Breast epithelium (tissue), 4 donors: ENCODE results near the gene ROBO3. TPM values are rescaled to one million over a fixed set of nuclear protein-coding genes. Genes with fewer than 3 reads are reported as not detected.

Experiments used
- DNase-seq, 2 donors: peaks; one replicate each; pipeline ENCODE4 v3.0.0-alpha.2; 2019; ENCODE audit warnings: low spot score in 2 of 2
- H3K27ac ChIP-seq, 2 donors: fragments of 200-600 bp; sonication (generic) in 1 of 2; one replicate each; pipeline ENCODE4 v1.5.1; 2016 to 2019; ENCODE audit warnings: mild to moderate bottlenecking in 1 of 2
- H3K27me3 ChIP-seq, 2 donors: fragments of 200-600 bp; sonication (generic) in 1 of 2; one replicate each; pipeline versions ENCODE4 v1.5.1 to v1.6.0; 2017 to 2019; ENCODE audit warnings: control low read depth in 1 of 2, mild to moderate bottlenecking in 1 of 2
- H3K36me3 ChIP-seq: fragments of 200-600 bp; one replicate; pipeline ENCODE4 v1.5.1; 2019
- H3K4me1 ChIP-seq, 2 donors: fragments of 200-600 bp; sonication (generic); one replicate each; pipeline ENCODE4 v1.5.1; 2016 to 2019; ENCODE audit warnings: control low read depth in 1 of 2
- H3K4me3 ChIP-seq, 3 donors: fragments of 200-600 bp; sonication (generic); 1 replicate in 2 of 3; 2 replicates in 1 of 3; pipeline ENCODE4 v1.5.1; 2016 to 2019; ENCODE audit warnings: mild to moderate bottlenecking in 3 of 3, moderate library complexity in 2 of 3
- H3K9me3 ChIP-seq, 2 donors: fragments of 200-600 bp; sonication (generic) in 1 of 2; one replicate each; pipeline ENCODE4 v1.5.1; 2016 to 2019; ENCODE audit warnings: control low read depth in 1 of 2
- POLR2A ChIP-seq: fragments of 450-650 bp; IDR thresholded peaks from one replicate; pipeline ENCODE4 v1.6.1; 2016; ENCODE audit warnings: antibody characterized with exemption, mild to moderate bottlenecking, moderate library complexity
- POLR2AphosphoS5 ChIP-seq, 3 donors: sonication (generic); formaldehyde crosslinking; IDR thresholded peaks; one replicate each; pipeline ENCODE4 v1.6.1; 2017; ENCODE audit warnings: antibody characterized with exemption in 3 of 3
- intact Hi-C: fragments of 100-400 bp; cut with DNase I; formaldehyde crosslinking; loops from one replicate; pipeline ENCODE4 v1.15.1; 2023; ENCODE audit warnings: low total_unique reads
- total RNA-seq, 3 donors: library from RNA; depleted of rRNA; stranded (reverse); fragments of >200 nt; gene quantifications; one replicate each; pipeline ENCODE4 v1.1.0, GENCODE V29; 2016
- TF ChIP-seq, protein P1 (sequence below), 3 donors: fragments of 450-650 bp; IDR thresholded peaks; one replicate each; pipeline ENCODE4 v1.5.1; 2016 to 2017; ENCODE audit warnings: antibody characterized with exemption in 3 of 3, mild to moderate bottlenecking in 3 of 3, moderate library complexity in 3 of 3

Gene ROBO3
- total RNA-seq, 3 donors from 2014 or later: 9.1 to 30.9 (median 15.4) TPM

DNA sequence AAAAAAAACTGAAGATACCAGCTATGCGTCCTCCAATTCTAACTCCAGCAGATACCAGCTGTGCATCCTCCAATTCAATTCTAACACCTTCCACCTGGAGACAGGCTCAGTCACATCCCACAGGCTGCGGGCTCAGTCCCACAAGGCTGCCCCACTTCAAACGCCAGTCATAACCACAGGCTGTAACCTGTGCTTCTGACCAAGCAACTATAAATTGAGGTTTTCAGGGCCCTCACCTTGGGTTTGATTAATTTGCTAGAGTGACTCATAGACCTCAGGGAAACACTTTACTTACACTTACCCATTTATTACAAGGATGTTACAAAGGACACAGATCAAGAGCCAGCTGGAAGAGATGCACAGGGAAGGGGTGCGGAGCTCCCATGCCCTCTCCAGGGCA lies 32.7 kb upstream of the ROBO3 start:
- Histone ChIP-seq H3K4me1 (no peaks in the 10 kb centered on the region), H3K27ac (no peak overlapping the region)

DNA sequence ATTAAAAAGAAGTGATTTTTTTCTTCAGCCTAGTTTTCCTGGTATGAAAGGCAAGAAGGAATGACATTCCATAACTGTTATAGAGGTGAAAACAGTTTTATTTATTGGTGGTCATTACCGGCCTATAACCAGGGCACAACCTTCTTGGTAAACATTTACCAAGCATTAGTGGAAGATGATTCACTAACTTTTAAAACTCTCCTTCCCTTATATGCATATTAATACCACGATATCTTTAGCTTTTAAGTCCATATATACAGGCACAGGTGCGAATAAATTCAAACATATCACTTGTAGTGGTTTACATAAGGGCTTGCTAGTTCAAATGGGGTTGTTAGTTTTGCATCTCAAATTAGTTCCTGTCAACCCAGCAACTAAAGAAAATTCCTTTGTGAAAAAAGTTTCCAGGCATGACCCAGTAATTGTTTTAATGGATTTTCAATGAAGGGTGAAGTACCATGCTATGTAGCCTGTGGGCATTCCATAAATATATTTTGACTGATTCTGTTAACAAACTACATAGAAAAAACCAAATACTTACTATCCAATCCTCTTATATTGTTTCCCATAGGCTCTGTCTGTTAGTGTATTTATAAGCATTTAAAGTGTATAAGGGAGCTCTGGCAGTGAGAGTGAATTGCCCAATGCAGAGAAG lies 30.6 kb upstream of the ROBO3 start:
- Histone ChIP-seq H3K36me3 (no peaks in the 10 kb centered on the region), H3K4me3 (no peak overlapping the region), H3K27me3 (peaks cover 8 to 28% of the 10 kb centered on the region in 2 donors), H3K4me1 (peaks cover 5 to 8% of the 10 kb centered on the region in 2 donors), H3K9me3 (no peaks in the 10 kb centered on the region), H3K27ac (no peak overlapping the region)
- intact Hi-C loops: loop anchor here (5.0 to 10.0 kb wide), 2 partner anchors 160 to 337 kb away; partner anchors contain the start of genes SIAE and SPA17
- no peak for DNase-seq
- TF ChIP-seq POLR2A (no peak), POLR2AphosphoS5 (IDR thresholded peaks at IDR 0.05) (no peak)
- TF ChIP-seq, protein P1, sequence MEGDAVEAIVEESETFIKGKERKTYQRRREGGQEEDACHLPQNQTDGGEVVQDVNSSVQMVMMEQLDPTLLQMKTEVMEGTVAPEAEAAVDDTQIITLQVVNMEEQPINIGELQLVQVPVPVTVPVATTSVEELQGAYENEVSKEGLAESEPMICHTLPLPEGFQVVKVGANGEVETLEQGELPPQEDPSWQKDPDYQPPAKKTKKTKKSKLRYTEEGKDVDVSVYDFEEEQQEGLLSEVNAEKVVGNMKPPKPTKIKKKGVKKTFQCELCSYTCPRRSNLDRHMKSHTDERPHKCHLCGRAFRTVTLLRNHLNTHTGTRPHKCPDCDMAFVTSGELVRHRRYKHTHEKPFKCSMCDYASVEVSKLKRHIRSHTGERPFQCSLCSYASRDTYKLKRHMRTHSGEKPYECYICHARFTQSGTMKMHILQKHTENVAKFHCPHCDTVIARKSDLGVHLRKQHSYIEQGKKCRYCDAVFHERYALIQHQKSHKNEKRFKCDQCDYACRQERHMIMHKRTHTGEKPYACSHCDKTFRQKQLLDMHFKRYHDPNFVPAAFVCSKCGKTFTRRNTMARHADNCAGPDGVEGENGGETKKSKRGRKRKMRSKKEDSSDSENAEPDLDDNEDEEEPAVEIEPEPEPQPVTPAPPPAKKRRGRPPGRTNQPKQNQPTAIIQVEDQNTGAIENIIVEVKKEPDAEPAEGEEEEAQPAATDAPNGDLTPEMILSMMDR (IDR thresholded peaks at IDR 0.05): no peak

More for the DNA sequence above, 32.7 kb upstream of the ROBO3 start:
- intact Hi-C loops: loop anchor here (10.0 kb wide), 1 partner anchor 158 kb away; the partner anchor contains the start of genes SIAE and SPA17
- Histone ChIP-seq H3K36me3 (no peaks in the 10 kb centered on the region), H3K27me3 (peaks cover 0 to 7% of the 10 kb centered on the region in 2 donors), H3K4me3 (no peak overlapping the region), H3K9me3 (no peaks in the 10 kb centered on the region)
- TF ChIP-seq, protein P1 (IDR thresholded peaks at IDR 0.05): no peak
- no peak for TF ChIP-seq POLR2A
- no peak for TF ChIP-seq POLR2AphosphoS5 (IDR thresholded peaks at IDR 0.05)
- no peak for DNase-seq

DNA sequence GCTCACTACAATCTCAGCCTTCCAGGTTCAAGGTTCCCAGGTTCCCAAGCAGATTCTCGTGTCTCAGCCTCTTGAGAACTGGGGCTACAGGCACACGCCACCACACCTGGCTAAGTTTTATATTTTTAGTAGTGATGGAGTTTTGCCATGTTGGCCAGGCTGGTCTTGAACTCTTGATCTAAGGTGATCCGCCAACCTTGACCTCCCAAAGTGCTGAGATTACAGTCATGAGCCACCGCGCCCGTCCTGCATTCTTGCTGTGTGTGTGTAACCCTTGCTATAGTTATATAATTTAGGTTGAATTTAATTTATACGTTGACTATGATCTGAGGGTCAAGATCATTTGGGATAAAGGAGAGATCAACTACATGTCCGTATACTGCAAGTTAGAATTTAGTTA lies 29.3 kb upstream of the ROBO3 start:
- H3K4me1 ChIP-seq: peaks cover 7 to 12% of the 10 kb centered on the region in 2 donors
- no peak overlapping the region for H3K27ac ChIP-seq
- peaks cover 10 to 40% of the 10 kb centered on the region in 2 donors for H3K27me3 ChIP-seq
- peak overlapping the region in 1 of 3 donors; percentile 15 for H3K4me3 ChIP-seq
- TF ChIP-seq, protein P1 (IDR thresholded peaks at IDR 0.05): no peak
- TF ChIP-seq POLR2AphosphoS5 (IDR thresholded peaks at IDR 0.05): no peak
- TF ChIP-seq POLR2A: no peak
- intact Hi-C loops: loop anchor here (5.0 to 10.0 kb wide), 2 partner anchors 161 to 339 kb away; partner anchors contain the start of genes SIAE and SPA17
- no peak for DNase-seq
- H3K9me3 ChIP-seq: no peaks in the 10 kb centered on the region
- H3K36me3 ChIP-seq: no peaks in the 10 kb centered on the region

DNA sequence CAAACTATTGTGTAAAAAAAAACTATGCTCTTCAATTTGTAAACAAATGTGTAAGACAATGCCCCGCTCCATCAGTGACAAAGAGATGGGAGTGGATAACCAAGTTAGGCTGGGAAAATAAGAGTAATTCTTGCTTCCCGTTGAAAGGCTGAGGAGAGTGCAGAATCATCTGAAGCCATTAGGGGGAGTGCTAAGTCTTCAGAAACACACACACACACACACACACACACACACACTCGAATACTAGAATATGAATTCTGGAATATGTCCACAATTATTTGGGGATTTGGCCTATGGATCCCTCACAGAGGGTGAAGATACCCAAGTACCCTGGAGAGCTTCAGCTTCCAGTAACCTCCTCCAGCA lies 27.8 kb upstream of the ROBO3 start:
- Histone ChIP-seq H3K27me3 (peaks cover 10 to 51% of the 10 kb centered on the region in 2 donors), H3K27ac (no peak overlapping the region), H3K4me3 (no peak overlapping the region), H3K9me3 (no peaks in the 10 kb centered on the region), H3K4me1 (peaks cover 7 to 12% of the 10 kb centered on the region in 2 donors), H3K36me3 (no peaks in the 10 kb centered on the region)
- intact Hi-C loops: loop anchor here (5.0 to 10.0 kb wide), 2 partner anchors 163 to 340 kb away; partner anchors contain the start of genes SIAE and SPA17
- no peak for DNase-seq
- TF ChIP-seq POLR2AphosphoS5 (IDR thresholded peaks at IDR 0.05): no peak
- TF ChIP-seq POLR2A: no peak
- TF ChIP-seq, protein P1 (IDR thresholded peaks at IDR 0.05): no peak

DNA sequence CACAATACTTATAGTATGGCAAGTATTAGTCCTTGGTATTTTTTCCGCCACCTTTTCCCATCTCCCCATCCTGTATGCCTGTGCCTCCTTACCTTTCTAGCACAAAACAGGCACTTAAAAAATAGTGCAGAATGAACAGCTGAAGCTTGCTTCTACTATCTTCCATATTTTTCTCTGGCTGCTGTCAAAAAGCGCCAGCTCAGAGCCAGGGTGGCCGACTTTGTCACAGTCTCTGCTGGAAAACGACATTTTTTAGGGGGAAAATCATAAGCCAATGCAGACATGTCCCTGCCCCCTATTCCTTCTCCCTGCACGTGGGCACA lies 26.5 kb upstream of the ROBO3 start:
- H3K27ac ChIP-seq: no peak overlapping the region
- H3K36me3 ChIP-seq: no peaks in the 10 kb centered on the region
- peaks cover 7 to 12% of the 10 kb centered on the region in 2 donors for H3K4me1 ChIP-seq
- TF ChIP-seq POLR2A (no peak), POLR2AphosphoS5 (IDR thresholded peaks at IDR 0.05) (no peak)
- TF ChIP-seq, protein P1 (IDR thresholded peaks at IDR 0.05): no peak
- no peak for DNase-seq
- H3K27me3 ChIP-seq: peaks cover 10 to 60% of the 10 kb centered on the region in 2 donors
- intact Hi-C loops: loop anchor here (5.0 to 10.0 kb wide), 2 partner anchors 164 to 341 kb away; partner anchors contain the start of genes SIAE and SPA17
- H3K9me3 ChIP-seq: no peaks in the 10 kb centered on the region
- peak overlapping the region in 2 of 3 donors; percentile 48 to 70 for H3K4me3 ChIP-seq
